GM12872 (cell line): ENCODE measurements around the gene SPOCK1.

Source experiments
- CTCF ChIP-seq: IDR thresholded peaks from 3 replicates; pipeline ENCODE4 v1.5.1; 2011; ENCODE audit warnings: low read depth, mild to moderate bottlenecking, low read length, moderate library complexity; ENCODE audit not compliant: insufficient read depth

SPOCK1 gene

GRCh38 chr5:137155261-137156000, 343.7 kb downstream of the SPOCK1 start:
- no peak for TF ChIP-seq CTCF

- no peak for TF ChIP-seq CTCF
These were observed 346.5 kb downstream of the SPOCK1 start for GRCh38 chr5:137152616-137153015.

GRCh38 chr5:137148655-137149054, 350.5 kb downstream of the SPOCK1 start:
- no peak for TF ChIP-seq CTCF

- no peak for TF ChIP-seq CTCF
These were observed 351.0 kb downstream of the SPOCK1 start for GRCh38 chr5:137148159-137148558.

GRCh38 chr5:137147346-137147745, 351.8 kb downstream of the SPOCK1 start:
- no peak for TF ChIP-seq CTCF

- no peak for TF ChIP-seq CTCF
These were observed 352.7 kb downstream of the SPOCK1 start for GRCh38 chr5:137146402-137146890.

- TF ChIP-seq CTCF = no peak
These were observed 353.4 kb downstream of the SPOCK1 start for GRCh38 chr5:137145721-137146120.

- TF ChIP-seq CTCF = no peak
These were observed 354.5 kb downstream of the SPOCK1 start for GRCh38 chr5:137144656-137145055.
